Vagina (tissue), 2 donors: ENCODE results near the gene PLEKHF1. TPM values are rescaled to one million over a fixed set of nuclear protein-coding genes. Genes with fewer than 3 reads are reported as not detected.

Experiments
- DNase-seq, 2 donors: peaks; one replicate each; pipeline ENCODE4 v3.0.0-alpha.2; 2017; ENCODE audit errors: extremely low spot score in 2 of 2
- H3K27ac ChIP-seq: fragments of 200-600 bp; sonication (generic); one replicate; pipeline ENCODE4 v1.5.1; 2019
- H3K27me3 ChIP-seq: fragments of 200-600 bp; sonication (generic); one replicate; pipeline ENCODE4 v1.5.1; 2019
- H3K36me3 ChIP-seq, 2 donors: fragments of 200-600 bp; sonication (generic); one replicate each; pipeline ENCODE4 v1.5.1; 2017 to 2019
- H3K4me1 ChIP-seq: fragments of 200-600 bp; sonication (generic); one replicate; pipeline ENCODE4 v1.5.1; 2019
- H3K4me3 ChIP-seq, 2 donors: fragments of 200-600 bp; sonication (generic); 1 replicate in 1 of 2; 2 replicates in 1 of 2; pipeline ENCODE4 v1.5.1; 2016 to 2019
- H3K9me3 ChIP-seq: fragments of 200-600 bp; sonication (generic); one replicate; pipeline ENCODE4 v1.5.1; 2019
- POLR2A ChIP-seq, 2 donors: fragments of 450-650 bp; IDR thresholded peaks; one replicate each; pipeline ENCODE4 v1.6.1; 2017; ENCODE audit warnings: antibody characterized with exemption in 2 of 2, mild to moderate bottlenecking in 2 of 2, moderate library complexity in 2 of 2
- POLR2AphosphoS5 ChIP-seq, 2 donors: sonication (generic); formaldehyde crosslinking; IDR thresholded peaks; one replicate each; pipeline ENCODE4 v1.9.0; 2017; ENCODE audit warnings: antibody characterized with exemption in 2 of 2, mild to moderate bottlenecking in 2 of 2, low read depth in 1 of 2; ENCODE audit not compliant: insufficient read depth in 1 of 2
- intact Hi-C: fragments of 100-400 bp; cut with DNase I; formaldehyde crosslinking; loops from one replicate; pipeline ENCODE4 v1.15.1; 2023
- total RNA-seq: library from RNA; depleted of rRNA; stranded (reverse); fragments of >200 nt; gene quantifications from one replicate; pipeline ENCODE4 v1.2.3, GENCODE V29; 2016
- TF ChIP-seq, protein P1 (sequence below), 3 experiments: fragments of 450-650 bp in 2 of 3; fragments of 200-600 bp in 1 of 3; sonication (generic) in 1 of 3; IDR thresholded peaks; one replicate each; pipeline ENCODE4 v1.5.1; 2017 to 2019; ENCODE audit warnings: antibody characterized with exemption in 3 of 3, mild to moderate bottlenecking in 2 of 3, moderate library complexity in 2 of 3

PLEKHF1 gene
- total RNA-seq, 1 donor from 2014 or later = 37.1 TPM

GRCh38 chr19:29685326-29685725, 20.1 kb downstream of the PLEKHF1 start:
- DNase-seq = no peak
- H3K4me1 ChIP-seq = peaks cover 45% of the 10 kb centered on the region
- H3K36me3 ChIP-seq = no peaks in the 10 kb centered on the region
- no peaks in the 10 kb centered on the region for H3K27me3 ChIP-seq
- no peaks in the 10 kb centered on the region for H3K9me3 ChIP-seq
- intact Hi-C loops = no loop called here
- TF ChIP-seq, protein P1, sequence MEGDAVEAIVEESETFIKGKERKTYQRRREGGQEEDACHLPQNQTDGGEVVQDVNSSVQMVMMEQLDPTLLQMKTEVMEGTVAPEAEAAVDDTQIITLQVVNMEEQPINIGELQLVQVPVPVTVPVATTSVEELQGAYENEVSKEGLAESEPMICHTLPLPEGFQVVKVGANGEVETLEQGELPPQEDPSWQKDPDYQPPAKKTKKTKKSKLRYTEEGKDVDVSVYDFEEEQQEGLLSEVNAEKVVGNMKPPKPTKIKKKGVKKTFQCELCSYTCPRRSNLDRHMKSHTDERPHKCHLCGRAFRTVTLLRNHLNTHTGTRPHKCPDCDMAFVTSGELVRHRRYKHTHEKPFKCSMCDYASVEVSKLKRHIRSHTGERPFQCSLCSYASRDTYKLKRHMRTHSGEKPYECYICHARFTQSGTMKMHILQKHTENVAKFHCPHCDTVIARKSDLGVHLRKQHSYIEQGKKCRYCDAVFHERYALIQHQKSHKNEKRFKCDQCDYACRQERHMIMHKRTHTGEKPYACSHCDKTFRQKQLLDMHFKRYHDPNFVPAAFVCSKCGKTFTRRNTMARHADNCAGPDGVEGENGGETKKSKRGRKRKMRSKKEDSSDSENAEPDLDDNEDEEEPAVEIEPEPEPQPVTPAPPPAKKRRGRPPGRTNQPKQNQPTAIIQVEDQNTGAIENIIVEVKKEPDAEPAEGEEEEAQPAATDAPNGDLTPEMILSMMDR (IDR thresholded peaks at IDR 0.05) = no peak
- TF ChIP-seq POLR2AphosphoS5 (IDR thresholded peaks at IDR 0.05; ENCODE audit: insufficient read depth in 1 of 2, low read depth in 1 of 2) = no peak
- no peak for TF ChIP-seq POLR2A (IDR thresholded peaks at IDR 0.05)
- peak overlapping the region; percentile 86 for H3K27ac ChIP-seq
- no peak overlapping the region for H3K4me3 ChIP-seq

- intact Hi-C loops = no loop called here
- Histone ChIP-seq H3K4me3 (no peak overlapping the region), H3K9me3 (peaks cover 5% of the 10 kb centered on the region), H3K4me1 (peaks cover 36% of the 10 kb centered on the region), H3K27me3 (no peaks in the 10 kb centered on the region), H3K36me3 (no peaks in the 10 kb centered on the region), H3K27ac (peak overlapping the region; percentile 86)
- no peak for DNase-seq
- no peak for TF ChIP-seq POLR2AphosphoS5 (IDR thresholded peaks at IDR 0.05; ENCODE audit: insufficient read depth in 1 of 2, low read depth in 1 of 2)
Measured at GRCh38 chr19:29686285-29686805, 21.1 kb downstream of the PLEKHF1 start.

GRCh38 chr19:29687244-29687896, 22.1 kb downstream of the PLEKHF1 start:
- peak overlapping the region; percentile 86 for H3K27ac ChIP-seq
- H3K27me3 ChIP-seq = no peaks in the 10 kb centered on the region
- DNase-seq = peak in 1 of 2 donors; percentile 94
- H3K9me3 ChIP-seq = peaks cover 5% of the 10 kb centered on the region
- intact Hi-C loops = no loop called here
- peak overlapping the region; percentile 21 to 34 for H3K4me3 ChIP-seq
- peaks cover 26% of the 10 kb centered on the region for H3K4me1 ChIP-seq
- no peaks in the 10 kb centered on the region for H3K36me3 ChIP-seq
- TF ChIP-seq POLR2A (IDR thresholded peaks at IDR 0.05) = peak in 1 of 2 donors; percentile 44
- TF ChIP-seq, protein P1 (IDR thresholded peaks at IDR 0.05) = no peak
- TF ChIP-seq POLR2AphosphoS5 (IDR thresholded peaks at IDR 0.05; ENCODE audit: insufficient read depth in 1 of 2, low read depth in 1 of 2) = peak; percentile 74 to 79

DNA sequence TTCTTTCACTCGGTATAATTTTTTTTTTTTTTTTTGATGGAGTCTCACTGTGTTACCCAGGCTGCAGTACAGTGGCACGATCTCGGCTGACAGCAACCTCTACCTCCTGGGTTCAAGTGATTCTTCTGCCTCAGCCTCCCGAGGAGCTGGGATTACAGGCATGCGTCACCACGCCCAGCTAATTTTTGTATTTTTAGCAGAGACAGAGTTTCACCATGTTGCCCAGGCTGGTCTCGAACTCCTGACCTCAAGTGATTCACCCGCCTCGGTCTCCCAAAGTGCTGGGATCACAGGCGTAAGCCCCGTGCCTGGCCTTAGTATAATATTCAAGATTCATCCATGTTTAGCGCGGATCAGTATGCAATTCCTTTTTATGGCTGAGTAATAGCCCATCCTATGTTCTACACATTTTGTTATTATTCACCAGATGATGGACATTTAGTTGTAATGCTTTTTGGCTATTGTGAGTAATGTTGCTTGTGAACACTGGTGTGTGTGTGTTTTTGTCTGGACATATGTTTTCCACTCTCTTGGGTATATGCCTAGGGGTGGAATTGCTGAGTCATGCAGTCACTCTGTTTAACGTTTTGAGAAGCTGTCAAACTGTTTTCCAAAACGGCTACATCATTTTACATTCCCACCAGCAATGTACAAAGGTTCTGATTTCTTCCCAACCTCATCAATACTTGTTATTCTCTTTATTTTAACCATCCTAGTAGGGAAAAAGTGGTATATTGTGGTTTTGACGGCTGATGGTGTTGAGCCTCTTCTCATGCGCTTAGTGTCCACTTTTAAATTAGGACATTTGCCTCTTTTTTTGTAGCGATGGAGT, 22.9 kb downstream of the PLEKHF1 start:
- Histone ChIP-seq H3K4me3 (no peak overlapping the region), H3K36me3 (no peaks in the 10 kb centered on the region), H3K27me3 (no peaks in the 10 kb centered on the region), H3K4me1 (peaks cover 20% of the 10 kb centered on the region), H3K27ac (peak overlapping the region; percentile 66), H3K9me3 (peaks cover 5% of the 10 kb centered on the region)
- no peak for TF ChIP-seq POLR2AphosphoS5 (IDR thresholded peaks at IDR 0.05; ENCODE audit: insufficient read depth in 1 of 2, low read depth in 1 of 2)
- TF ChIP-seq POLR2A (IDR thresholded peaks at IDR 0.05) = no peak
- TF ChIP-seq, protein P1 (IDR thresholded peaks at IDR 0.05) = no peak
- intact Hi-C loops = no loop called here
- no peak for DNase-seq

GRCh38 chr19:29690842-29691241, 25.6 kb downstream of the PLEKHF1 start:
- Histone ChIP-seq H3K27me3 (no peaks in the 10 kb centered on the region), H3K4me1 (peaks cover 31% of the 10 kb centered on the region), H3K4me3 (no peak overlapping the region), H3K9me3 (peaks cover 5% of the 10 kb centered on the region), H3K36me3 (no peaks in the 10 kb centered on the region), H3K27ac (no peak overlapping the region)
- intact Hi-C loops = no loop called here
- TF ChIP-seq POLR2AphosphoS5 (IDR thresholded peaks at IDR 0.05; ENCODE audit: insufficient read depth in 1 of 2, low read depth in 1 of 2) = no peak
- TF ChIP-seq POLR2A (IDR thresholded peaks at IDR 0.05) = no peak
- TF ChIP-seq, protein P1 (IDR thresholded peaks at IDR 0.05) = peak in 2 of 3 experiments; percentile 21 to 24
- no peak for DNase-seq
